ENCODE results near the gene ALMS1.

GRCh38 chr2:73402386-73403103 is 16.9 kb downstream of the ALMS1 start:
- no peak for TF ChIP-seq CTCF (optimal IDR thresholded peaks at IDR 0.05 in 1 of 3, IDR thresholded peaks at IDR 0.05 in 1 of 3, conservative IDR thresholded peaks at IDR 0.05 in 1 of 3; ENCODE audit: extremely low read depth in 1 of 3, insufficient read depth in 2 of 3, low read length in 3 of 3)
- no peak for TF ChIP-seq EZH2 (IDR thresholded peaks at IDR 0.05; ENCODE audit: low read length)

Measured in keratinocyte (primary cell).